Measurements from ENCODE around the gene ANKS1A.
"Not testable (repeated sequence)": the region's sequence is repeated elsewhere in the genome, so short reads cannot be mapped to it uniquely, and the experiment has no call there.

Gene ANKS1A

GRCh38 chr6:34884996-34885395 lies 4.1 kb upstream of the ANKS1A start:
- no peak for DNase-seq

- not testable (repeated sequence) for DNase-seq
These were observed 3.2 kb upstream of the ANKS1A start for GRCh38 chr6:34885837-34886236.

GRCh38 chr6:34887753-34888513 lies 1.1 kb upstream of the ANKS1A start, which contains the start of gene TAF11:
Gene TAF11, minus strand, starts transcription at chr6:34888042. Its CDS starts 85 bp downstream, at chr6:34887957.
- peak; percentile 95 for DNase-seq

DNA sequence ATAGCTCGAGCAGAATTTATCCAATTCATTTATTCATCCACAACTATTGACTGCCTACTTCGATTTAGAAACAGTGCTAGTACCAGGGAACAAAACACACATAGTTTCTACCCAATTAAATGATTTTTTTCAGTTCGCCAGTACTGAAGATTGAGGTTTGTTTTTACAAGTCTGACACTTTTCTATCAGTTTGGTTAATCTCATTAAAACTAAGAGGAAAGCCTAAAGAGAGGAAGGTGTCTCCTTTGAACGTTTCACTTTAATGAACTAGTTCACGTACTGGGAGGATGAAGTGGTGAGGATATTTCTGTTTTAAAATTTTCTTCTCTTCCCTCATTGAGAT lies 570 bp upstream of the ANKS1A start:
- no peak for DNase-seq

DNA sequence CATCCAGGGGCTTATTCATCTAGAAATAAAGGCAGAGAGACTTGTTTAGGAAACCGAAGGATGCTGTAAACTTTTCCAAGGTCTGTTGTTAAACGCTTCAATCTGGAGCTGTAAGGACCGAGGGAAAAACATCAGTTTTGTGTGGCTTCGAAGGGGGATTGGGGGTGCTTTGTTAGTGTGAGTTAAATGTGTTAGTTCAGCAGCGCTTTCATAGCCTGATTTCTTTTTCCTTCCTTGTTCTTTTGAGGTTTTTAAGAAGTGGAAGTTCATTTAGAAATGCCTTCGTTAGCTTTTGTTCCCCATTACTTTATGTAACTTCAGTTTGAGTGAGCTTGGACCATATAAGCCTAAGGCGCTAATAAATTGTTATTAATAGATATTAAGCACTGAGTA lies 1.5 kb downstream of the ANKS1A start:
- no peak for DNase-seq

DNA sequence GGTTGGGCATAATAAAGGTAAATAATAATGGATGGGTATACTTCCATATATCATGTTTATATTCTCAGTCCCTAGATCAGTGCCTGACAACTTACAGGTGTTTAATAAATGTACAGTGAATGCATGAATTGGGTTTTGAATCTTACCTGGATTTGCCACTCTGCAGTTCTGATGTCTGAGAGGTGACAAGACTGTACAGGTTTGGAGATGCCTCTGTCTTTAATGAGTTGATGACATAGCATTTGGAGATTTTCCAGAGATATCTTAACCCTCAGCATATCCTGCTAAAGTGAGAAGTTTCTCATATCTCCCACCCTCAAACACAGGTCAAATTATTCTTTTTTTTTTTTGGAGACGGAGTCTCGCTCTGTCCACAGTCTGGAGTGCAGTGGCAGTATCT lies 2.2 kb downstream of the ANKS1A start:
- DNase-seq: no peak

- DNase-seq: no peak
These were observed 5.6 kb downstream of the ANKS1A start for GRCh38 chr6:34894693-34895092.

- DNase-seq: no peak
These were observed 8.1 kb downstream of the ANKS1A start for GRCh38 chr6:34897130-34897529.

- DNase-seq: no peak
These were observed 8.7 kb downstream of the ANKS1A start for GRCh38 chr6:34897716-34898115.

DNA sequence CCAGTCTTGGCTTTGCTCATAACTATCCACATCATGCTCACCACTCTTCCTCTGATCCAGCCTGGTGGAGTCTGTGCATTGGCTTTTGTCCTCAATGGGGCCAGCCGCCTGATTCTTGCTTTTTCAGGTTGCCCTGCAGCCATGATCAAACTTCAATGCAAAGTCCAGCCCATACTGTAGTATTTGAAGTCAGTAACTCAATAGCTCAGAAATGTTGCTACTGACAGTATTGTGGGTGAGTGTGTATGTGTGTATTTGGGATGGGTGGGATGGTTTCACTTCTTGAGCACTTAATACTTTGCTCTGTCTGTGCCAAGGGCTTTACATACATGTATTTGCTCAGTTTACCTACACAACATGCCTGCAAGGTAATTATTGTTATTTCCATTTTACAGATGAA lies 10.7 kb downstream of the ANKS1A start:
- not testable (repeated sequence) for DNase-seq

GRCh38 chr6:34900321-34901031 lies 11.4 kb downstream of the ANKS1A start:
- DNase-seq: no peak

DNA sequence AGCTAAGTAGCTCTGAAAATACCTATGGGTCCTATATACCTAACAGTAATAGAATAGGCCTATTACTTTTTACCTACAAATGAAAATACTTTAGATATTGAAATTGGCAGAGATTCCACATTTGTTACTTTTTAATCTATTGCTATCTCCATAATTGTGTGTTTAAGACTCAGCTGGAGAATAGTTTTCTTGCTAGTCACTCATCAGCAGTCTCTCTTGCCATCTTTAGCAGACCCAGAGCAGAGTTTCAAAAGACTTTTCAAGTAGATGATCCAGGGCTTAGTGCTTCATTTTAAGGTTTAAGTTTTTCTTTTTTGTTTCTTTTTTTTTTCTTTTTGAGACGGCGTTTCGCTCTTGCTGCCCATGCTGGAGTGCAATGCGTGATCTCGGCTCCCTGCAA lies 12.9 kb downstream of the ANKS1A start:
- DNase-seq: no peak

GRCh38 chr6:34904990-34905613 lies 16.0 kb downstream of the ANKS1A start:
- DNase-seq: no peak

- DNase-seq: no peak
These were observed 17.8 kb downstream of the ANKS1A start for GRCh38 chr6:34906826-34907225.

DNA sequence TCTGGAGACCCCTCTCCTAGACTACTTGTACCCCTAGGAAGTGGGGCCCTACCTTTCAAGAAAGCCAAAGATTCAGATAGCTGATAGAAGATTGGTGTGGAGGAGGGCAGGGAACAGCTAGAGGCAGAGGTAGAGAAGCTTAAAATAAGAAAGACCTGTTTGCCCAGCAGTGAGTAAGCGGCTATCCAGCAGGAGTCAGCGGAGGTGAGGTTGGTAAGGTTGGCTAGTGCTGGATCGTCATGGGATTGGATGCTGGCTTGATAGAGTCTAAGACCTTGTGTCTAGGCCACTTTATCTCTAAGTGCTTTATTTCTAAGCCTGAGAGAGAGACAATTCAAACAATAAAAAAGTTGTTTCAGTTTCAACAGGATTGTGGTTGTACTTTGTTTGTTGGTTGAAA lies 19.1 kb downstream of the ANKS1A start:
- no peak for DNase-seq

GRCh38 chr6:34909320-34909883 lies 20.3 kb downstream of the ANKS1A start:
- DNase-seq: no peak

GRCh38 chr6:34911822-34912221 lies 22.8 kb downstream of the ANKS1A start:
- no peak for DNase-seq

DNA sequence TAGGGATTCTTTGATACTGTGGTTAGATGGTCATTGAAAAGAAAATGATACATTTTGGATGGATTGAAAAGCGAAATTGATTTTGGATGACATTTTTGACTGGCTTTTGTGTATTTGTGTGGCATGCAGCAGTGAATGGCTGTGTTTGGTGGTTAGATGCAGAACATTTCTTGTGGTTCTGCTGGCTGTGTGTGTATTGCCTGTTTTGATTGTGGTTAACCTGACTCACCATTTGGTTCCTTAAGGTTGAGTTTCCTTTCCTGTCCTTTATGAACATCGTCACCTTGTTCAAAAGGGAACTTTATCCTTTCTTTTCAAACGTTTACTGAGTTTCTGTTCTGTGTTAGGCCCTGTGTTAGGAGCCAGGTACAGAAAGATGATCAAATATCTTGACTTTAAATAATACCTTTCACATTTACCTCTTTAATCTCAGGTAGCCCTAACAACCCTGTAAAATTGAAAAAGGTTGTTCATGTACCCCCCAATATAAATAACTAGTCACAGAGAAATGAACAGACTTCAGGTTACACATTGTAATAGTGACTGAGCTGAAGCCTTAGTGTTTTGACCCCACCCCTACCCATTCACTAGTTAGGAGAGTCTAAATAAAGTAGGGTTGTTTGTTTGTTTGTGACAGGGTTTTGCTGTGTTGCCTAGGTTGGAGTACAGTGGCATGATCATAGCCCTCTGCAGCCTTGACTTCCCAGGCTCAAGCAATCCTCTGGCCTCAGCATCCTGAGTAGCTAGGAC lies 23.8 kb downstream of the ANKS1A start:
- DNase-seq: no peak

DNA sequence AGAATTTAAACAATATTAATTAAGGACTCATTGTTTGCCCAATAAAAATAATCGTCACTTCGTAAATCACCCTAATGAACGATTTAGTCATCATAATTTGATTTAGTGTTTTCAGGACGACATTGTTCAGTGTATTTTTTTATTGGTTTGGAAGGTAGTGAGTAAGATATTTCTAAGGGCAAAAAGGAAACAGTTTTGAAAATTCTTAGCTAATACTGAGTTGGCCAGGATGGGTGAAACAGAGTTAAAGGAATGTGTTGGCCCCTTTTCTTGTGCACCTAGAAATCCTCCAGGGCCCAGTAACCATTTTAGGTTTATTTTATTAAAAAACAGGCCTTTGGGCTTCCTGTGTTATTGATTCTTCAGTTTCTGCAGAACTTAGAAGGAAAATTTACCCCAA lies 25.3 kb downstream of the ANKS1A start:
- DNase-seq: no peak

- DNase-seq: no peak
These were observed 27.4 kb downstream of the ANKS1A start for GRCh38 chr6:34916348-34916967.

- peak; percentile 8 for DNase-seq
These were observed 28.7 kb downstream of the ANKS1A start for GRCh38 chr6:34917626-34918285.

DNA sequence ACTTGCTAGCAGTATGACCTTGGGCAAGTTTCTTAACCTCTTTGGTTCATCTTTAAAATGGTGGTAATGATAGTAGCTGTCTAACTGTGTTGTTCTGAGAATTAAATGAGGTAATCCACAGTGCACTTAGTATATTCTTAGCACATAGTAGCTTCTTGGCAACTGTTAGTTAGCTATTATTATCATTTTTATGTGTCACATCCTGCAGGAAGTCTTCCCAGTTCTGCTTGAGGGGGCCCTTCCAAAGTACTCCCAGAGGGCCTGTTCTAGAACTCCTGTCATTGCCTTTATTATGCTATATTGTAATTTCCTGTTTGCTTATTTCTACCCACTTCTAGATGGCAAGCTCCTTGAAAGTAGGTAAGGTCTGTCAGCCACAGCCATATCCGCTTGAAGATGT lies 30.6 kb downstream of the ANKS1A start:
- DNase-seq: no peak

Measured in midbrain (tissue), 1 donor.